Activated T-helper 17 cell treated with anti-CD3 and anti-CD28 coated beads, Interleukin-2, amount 50 U/mL, for 72 hours (primary cell): ENCODE data around the gene NFIX. TPM values are rescaled to one million over a fixed set of nuclear protein-coding genes. Genes with fewer than 3 reads are reported as not detected.

Source experiments
- ATAC-seq: fragments of 150-1000 bp; cut with Tn5 transposase; replicated peaks from 2 replicates; pipeline ENCODE4 v1.10.0; 2021; ENCODE audit warnings: mild to moderate bottlenecking, moderate library complexity
- H3K27ac Mint-ChIP-seq: one replicate; pipeline ENCODE4 v1.8.0; 2022; ENCODE audit warnings: mixed read lengths
- H3K27me3 Mint-ChIP-seq: one replicate; pipeline ENCODE4 v1.8.0; 2022; ENCODE audit warnings: mixed read lengths
- H3K36me3 Mint-ChIP-seq: one replicate; pipeline ENCODE4 v1.8.0; 2022; ENCODE audit warnings: low read depth, mild to moderate bottlenecking, mixed read lengths
- H3K4me1 Mint-ChIP-seq: one replicate; pipeline ENCODE4 v1.8.0; 2022; ENCODE audit warnings: mixed read lengths
- H3K4me3 Mint-ChIP-seq: one replicate; pipeline ENCODE4 v1.8.0; 2022; ENCODE audit warnings: mild to moderate bottlenecking, mixed read lengths
- H3K9me3 Mint-ChIP-seq: one replicate; pipeline ENCODE4 v1.8.0; 2022; ENCODE audit warnings: mixed read lengths
- total RNA-seq, 2 donors: library from RNA; stranded (reverse); gene quantifications; one replicate each; pipeline ENCODE4 v1.2.3, GENCODE V29; 2022

The NFIX gene
- total RNA-seq, 2 donors from 2014 or later = 0.43 to 1.1 TPM

DNA sequence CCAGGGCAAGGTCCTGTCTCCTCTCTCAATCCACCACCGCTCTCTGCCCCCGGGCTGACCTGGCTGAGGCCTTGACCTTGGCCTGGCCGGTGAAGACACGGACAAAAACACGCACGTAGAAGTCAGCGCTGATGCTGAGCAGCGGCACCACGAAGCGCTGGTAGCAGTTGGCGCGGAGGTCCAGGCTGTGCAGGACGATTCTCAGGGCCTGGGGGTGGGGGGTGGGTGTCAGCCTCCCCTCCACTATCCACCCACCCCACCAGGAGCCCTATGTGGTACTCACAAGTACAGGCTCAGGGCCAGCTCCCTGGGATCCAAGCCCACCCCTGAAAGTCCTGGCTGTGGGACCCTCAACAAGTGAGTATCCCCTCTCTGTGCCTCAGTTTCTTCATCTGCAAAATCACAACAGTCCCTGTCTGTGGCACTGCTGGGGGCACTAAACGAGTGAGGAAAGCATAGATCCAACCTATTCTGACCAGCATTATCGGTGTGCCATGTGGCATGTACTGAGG lies 114.9 kb downstream of the NFIX start:
- Mint-ChIP-seq H3K9me3 (no peaks in the 10 kb centered on the region), H3K36me3 (peaks cover 77% of the 10 kb centered on the region)

DNA sequence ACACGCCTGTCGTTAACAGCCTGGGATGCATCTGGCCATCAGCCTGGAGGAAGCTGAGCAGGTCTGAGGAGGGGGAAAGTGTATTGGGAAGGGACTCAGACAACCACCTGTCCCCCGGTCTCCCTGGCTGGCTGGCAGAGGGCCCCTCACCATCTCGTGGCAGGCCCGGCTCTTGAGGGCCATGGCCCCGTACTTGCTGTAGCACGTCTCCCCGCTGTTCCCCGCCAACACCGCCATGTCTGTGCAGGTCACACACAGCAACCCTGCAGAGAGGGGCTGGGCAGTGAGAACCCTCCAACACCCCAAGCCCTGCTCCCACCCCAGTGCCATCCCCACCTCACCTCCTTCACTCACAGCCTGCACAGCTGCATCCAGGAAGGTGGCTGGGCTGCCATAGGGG lies 117.3 kb downstream of the NFIX start:
- no peak overlapping the region for H3K4me3 Mint-ChIP-seq
- peaks cover 84% of the 10 kb centered on the region for H3K36me3 Mint-ChIP-seq
- H3K27me3 Mint-ChIP-seq = no peaks in the 10 kb centered on the region
- H3K9me3 Mint-ChIP-seq = no peaks in the 10 kb centered on the region
- ATAC-seq = no peak
- H3K4me1 Mint-ChIP-seq = no peaks in the 10 kb centered on the region
- no peak overlapping the region for H3K27ac Mint-ChIP-seq

More for the DNA sequence above, 114.9 kb downstream of the NFIX start:
- no peak for ATAC-seq
- Mint-ChIP-seq H3K4me3 (no peak overlapping the region), H3K4me1 (no peaks in the 10 kb centered on the region), H3K27ac (no peak overlapping the region), H3K27me3 (no peaks in the 10 kb centered on the region)

DNA sequence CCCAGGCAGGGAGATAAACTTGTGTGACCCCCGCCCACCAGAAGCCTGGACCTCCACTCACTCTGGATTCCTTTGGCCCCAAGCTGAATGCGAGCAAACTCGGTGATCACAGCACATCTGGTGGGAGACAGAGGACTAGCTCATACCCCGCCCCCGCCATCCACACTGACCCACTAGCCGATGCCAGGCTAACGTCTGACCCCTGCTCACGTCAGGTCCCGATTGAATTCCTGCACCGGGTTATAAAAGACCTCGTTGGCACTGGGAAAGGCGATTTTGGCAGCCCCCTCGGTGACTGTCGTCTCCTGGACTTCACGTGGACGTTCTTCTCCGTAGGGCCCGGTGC lies 120.6 kb downstream of the NFIX start:
- no peak for ATAC-seq
- H3K36me3 Mint-ChIP-seq = peaks cover 74% of the 10 kb centered on the region
- peaks cover 12% of the 10 kb centered on the region for H3K4me1 Mint-ChIP-seq
- no peaks in the 10 kb centered on the region for H3K27me3 Mint-ChIP-seq
- H3K4me3 Mint-ChIP-seq = peak overlapping the region; percentile 86
- peak overlapping the region; percentile 85 for H3K27ac Mint-ChIP-seq
- no peaks in the 10 kb centered on the region for H3K9me3 Mint-ChIP-seq

DNA sequence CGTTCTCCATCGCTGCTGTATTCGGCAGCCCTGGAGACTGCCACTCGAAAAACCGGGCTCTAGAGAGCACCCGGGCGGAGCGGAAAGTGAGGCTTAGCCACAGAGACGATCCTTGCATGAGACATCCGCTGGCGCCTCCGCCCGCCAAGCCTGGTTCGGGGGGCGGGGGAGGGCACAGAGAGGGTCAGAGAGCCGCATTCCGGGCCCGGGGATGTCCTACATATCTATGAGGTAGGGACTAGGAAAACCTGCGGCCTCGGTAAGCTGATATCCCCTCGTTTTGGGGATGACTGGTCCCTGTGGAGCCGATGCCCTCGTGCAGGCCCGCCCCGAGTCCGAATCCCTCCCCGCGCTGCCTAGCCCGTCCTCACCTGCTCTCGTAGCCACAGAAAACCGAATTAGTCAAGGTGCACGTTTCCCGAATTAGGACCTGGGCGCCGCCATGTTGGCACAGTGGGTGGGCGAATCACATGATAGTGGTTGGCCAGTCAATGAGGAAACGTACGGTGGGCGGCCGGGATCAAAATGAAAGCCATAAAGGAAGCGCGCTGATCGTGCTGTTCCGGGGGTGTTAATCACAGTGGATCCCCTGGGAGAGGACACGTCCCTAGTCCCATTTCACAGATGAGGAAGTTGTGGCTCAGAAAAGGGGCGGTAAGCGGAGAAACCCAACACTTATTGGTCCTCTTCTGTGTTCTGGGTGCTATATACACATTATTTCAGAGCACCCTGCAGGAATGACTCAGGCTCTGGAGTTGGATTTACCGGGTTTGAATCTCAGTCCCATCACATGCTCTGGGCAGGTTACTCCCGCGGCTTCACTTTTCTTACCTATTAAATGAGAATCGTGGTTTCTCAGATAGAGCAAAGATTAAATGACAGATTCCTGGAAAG lies 121.3 kb downstream of the NFIX start, which contains the start of gene TRMT1:
Gene TRMT1 (minus strand): TSS at position 459 of the 894 bp plus-strand sequence. CDS start 341 bp downstream, at position 118.
- peaks cover 17% of the 10 kb centered on the region for H3K4me1 Mint-ChIP-seq
- H3K27ac Mint-ChIP-seq = peak within 1 kb of the TSS; percentile 85
- H3K36me3 Mint-ChIP-seq = peaks cover 78% of the 10 kb centered on the region
- H3K4me3 Mint-ChIP-seq = peak within 1 kb of the TSS; percentile 86
- ATAC-seq = peak; percentile 67
- no peaks in the 10 kb centered on the region for H3K9me3 Mint-ChIP-seq
- no peaks in the 10 kb centered on the region for H3K27me3 Mint-ChIP-seq

DNA sequence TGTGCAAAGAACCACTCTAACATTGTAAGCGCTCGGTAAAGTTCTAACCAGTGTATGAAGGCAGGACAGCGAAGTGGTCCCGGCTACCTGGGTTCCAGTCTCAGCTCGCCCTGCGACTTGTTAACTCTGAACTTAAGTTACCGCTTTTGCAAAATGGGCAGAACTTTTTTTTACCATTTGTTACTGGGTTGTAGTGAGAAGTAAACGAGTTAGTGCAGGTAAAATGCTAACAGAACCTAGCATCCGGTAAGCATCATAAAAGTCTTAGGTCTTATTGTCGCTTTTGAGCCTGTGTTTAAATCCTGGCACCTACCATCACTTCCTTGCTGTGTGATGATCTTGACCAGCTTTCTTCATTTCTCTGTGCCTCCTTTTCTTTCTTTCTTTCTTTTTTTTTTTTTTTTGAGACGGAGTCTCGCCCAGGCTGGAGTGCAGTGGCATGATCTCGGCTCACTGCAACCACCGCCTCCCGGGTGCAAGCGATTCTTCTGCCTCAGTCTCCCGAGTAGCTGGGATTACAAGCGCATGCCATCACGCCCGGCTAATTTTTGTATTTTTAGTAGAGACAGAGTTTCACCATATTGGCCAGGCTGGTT lies 122.0 kb downstream of the NFIX start:
- Mint-ChIP-seq H3K27me3 (no peaks in the 10 kb centered on the region), H3K36me3 (peaks cover 78% of the 10 kb centered on the region), H3K4me1 (peaks cover 23% of the 10 kb centered on the region), H3K4me3 (peak overlapping the region; percentile 86), H3K9me3 (no peaks in the 10 kb centered on the region), H3K27ac (peak overlapping the region; percentile 85)
- ATAC-seq = no peak

DNA sequence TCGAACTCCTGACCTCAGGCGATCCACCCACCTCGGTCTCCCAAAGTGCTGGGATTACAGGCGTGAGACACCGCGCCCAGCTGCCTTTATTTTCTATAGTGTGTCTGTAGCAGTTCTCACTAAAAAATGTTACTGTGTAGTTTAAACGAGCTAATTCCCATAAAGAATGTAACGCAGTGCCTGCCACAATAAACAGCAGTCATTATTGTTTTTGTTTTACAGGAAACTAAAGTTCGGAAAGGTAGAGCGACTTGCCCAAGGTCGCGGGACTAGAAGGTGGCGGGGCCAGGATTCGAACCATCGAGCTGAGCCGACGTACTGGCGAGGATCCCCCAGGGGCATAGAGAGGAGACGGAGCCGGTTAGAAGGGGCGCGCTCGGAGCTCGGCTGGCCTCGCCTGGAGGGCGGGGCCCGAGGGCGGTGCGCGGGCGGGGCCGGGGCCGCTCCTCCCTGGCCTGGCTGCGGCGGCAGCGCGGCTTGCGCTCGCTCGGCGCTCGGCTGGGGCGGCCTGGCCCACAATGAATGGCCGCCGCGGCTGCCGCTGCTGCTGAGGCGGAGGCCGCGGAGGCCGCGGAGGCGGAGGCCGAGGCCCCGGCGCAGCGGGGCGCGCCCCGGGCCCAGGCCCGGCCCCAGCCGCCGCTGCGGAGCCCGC lies 122.6 kb downstream of the NFIX start, which contains the start of gene NACC1:
Gene NACC1 (plus strand): TSS at position 493 of the 652 bp plus-strand sequence. CDS start 16,944 bp downstream, outside the sequence.
- peak within 1 kb of the TSS; percentile 86 for H3K4me3 Mint-ChIP-seq
- H3K9me3 Mint-ChIP-seq = no peaks in the 10 kb centered on the region
- peaks cover 29% of the 10 kb centered on the region for H3K4me1 Mint-ChIP-seq
- H3K36me3 Mint-ChIP-seq = peaks cover 78% of the 10 kb centered on the region
- no peaks in the 10 kb centered on the region for H3K27me3 Mint-ChIP-seq
- H3K27ac Mint-ChIP-seq = peak within 1 kb of the TSS; percentile 85
- ATAC-seq = peak; percentile 75

DNA sequence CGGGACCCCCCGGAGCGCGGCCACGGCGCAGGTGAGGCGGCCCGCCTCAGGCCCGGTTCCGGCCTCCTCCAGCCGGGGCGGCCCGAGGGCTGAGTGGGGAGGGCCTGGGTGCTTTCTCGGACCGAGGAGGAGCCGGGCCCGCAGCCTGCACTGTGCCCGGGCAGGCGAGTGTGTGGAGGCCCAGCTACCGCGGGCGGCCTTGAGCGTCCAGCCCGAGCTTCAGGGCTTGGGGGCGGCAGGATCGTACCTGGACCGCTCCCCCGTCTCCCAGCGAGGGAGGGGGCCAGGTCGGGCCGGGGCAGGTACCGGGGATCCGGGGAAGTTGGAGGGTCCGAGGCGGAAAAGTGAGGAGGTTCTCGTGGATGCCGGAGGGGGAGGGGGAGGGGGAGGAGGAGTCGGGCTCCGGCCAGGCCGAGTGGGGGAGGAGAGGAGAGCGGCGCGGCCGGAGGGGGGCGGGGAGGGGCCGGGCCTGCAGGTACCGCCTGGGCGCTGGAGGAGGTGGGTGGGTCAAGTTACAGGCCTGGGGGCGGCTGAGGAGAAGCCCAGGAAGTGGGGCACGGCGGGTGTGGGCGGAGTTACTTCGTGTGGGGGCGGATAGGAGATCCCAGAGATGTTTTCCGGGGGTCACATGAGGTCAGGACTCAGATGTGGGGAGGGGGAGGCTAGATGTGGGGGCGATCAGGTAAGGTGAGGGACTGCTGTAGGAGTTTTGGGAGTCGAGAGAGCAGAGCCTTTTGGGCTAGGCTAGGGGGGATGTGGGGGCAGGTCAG lies 123.3 kb downstream of the NFIX start:
- Mint-ChIP-seq H3K36me3 (peaks cover 77% of the 10 kb centered on the region), H3K27me3 (no peaks in the 10 kb centered on the region), H3K9me3 (no peaks in the 10 kb centered on the region), H3K27ac (peak overlapping the region; percentile 63), H3K4me3 (peak overlapping the region; percentile 80), H3K4me1 (peaks cover 33% of the 10 kb centered on the region)
- peak; percentile 4 for ATAC-seq

DNA sequence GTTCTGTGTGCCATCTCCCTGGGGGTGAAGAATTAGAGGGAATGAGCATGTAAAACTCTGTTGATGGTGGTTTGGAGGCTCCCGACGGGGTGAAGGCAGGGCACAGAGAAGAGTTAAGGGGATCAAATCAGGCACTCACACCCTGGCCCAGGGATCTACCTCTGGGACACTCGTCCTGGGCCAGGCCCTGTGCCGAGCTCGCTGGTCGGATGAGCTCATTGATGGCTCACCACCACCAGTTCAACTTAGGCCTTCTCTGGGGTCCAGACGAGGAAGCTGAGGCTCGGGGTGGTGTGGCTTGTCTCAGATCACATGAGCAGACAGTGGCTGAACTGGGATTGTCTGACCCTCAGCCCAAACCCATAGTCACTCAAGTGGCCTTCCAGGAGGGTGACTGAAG lies 124.4 kb downstream of the NFIX start:
- Mint-ChIP-seq H3K4me3 (peak overlapping the region; percentile 80), H3K4me1 (peaks cover 33% of the 10 kb centered on the region), H3K27ac (peak overlapping the region; percentile 63), H3K9me3 (no peaks in the 10 kb centered on the region), H3K36me3 (peaks cover 74% of the 10 kb centered on the region), H3K27me3 (no peaks in the 10 kb centered on the region)
- no peak for ATAC-seq

DNA sequence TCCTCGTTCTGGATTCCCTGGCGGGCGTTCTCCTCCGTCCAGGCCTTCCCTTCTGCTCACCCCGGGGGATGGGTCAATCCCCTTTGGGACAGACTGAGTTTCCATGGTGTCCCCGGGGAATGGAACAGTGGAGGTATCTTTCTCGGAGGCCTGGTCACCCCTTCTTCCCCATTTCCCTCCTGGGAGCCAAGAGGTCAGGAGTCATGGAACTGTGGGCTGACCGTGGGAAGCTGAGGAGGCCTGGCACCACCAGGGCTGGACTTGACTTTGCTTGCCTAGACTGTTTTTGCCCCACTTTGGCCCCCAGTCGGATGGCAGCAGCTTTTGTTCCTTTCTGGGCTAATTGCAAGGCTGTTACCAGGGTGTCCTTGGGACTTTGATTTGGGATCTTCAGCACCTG lies 124.8 kb downstream of the NFIX start:
- H3K27ac Mint-ChIP-seq = no peak overlapping the region
- no peaks in the 10 kb centered on the region for H3K27me3 Mint-ChIP-seq
- ATAC-seq = no peak
- no peaks in the 10 kb centered on the region for H3K9me3 Mint-ChIP-seq
- peaks cover 74% of the 10 kb centered on the region for H3K36me3 Mint-ChIP-seq
- peaks cover 33% of the 10 kb centered on the region for H3K4me1 Mint-ChIP-seq
- peak overlapping the region; percentile 80 for H3K4me3 Mint-ChIP-seq

DNA sequence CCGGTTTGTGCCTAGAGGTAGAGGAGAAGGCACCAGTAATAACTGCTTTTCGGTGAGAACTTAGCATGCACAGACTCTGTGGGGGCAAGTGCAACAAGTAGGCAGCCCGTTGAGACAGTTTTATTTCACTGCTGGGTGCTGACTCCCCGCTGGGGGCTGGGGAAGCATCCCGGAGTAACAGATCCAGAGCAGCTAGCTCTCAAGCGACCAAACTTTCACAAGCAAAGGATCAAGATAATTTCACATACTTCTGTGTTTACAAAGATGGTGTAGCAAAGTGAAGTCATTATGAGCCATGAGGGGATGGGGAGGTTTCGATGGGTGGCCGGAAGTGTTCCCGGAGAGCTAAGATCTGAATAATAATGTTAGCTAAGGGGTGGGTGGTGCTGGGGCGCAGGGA lies 125.5 kb downstream of the NFIX start:
- Mint-ChIP-seq H3K36me3 (peaks cover 73% of the 10 kb centered on the region), H3K4me1 (peaks cover 33% of the 10 kb centered on the region), H3K4me3 (peak overlapping the region; percentile 80)

DNA sequence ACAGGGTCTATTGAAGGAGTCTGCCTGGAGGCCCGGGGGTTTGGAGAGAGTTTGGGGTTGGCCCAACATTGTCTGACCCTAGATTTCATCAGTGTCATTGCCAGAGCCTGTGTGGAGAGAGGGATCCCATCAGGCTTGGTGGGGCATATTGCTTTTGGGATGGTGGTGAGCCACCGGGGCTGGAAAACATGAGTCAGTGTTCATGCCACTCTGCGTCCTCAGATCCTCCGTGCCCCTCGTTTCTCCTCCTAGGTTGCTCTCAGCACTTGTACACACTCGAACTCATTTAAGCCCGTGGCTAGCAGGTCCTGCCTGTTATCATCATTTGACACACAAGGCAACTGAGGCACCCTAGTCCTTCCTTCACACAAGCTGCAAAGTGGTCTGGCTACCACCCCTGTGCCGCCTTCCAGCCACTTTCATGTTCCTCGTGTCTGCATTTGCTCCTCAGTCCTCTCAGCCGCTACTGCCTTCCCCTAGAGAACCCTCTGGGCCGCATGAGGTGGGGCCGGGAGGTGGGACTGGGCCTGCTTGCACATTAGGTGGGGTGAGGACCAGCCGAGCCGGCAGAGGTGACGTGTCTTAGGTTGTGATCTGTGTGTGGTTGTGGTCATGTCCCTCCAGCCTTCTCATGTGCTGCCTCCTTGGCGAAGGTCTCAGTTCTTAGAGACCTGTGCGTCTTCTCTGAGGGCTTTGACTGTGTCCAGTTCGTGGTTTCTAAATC lies 126.4 kb downstream of the NFIX start:
- peak overlapping the region; percentile 80 for H3K4me3 Mint-ChIP-seq
- no peaks in the 10 kb centered on the region for H3K9me3 Mint-ChIP-seq
- peaks cover 75% of the 10 kb centered on the region for H3K36me3 Mint-ChIP-seq
- peak; percentile 45 for ATAC-seq
- H3K27ac Mint-ChIP-seq = peak overlapping the region; percentile 92
- no peaks in the 10 kb centered on the region for H3K27me3 Mint-ChIP-seq
- peaks cover 33% of the 10 kb centered on the region for H3K4me1 Mint-ChIP-seq

More for the DNA sequence above, 125.5 kb downstream of the NFIX start:
- H3K9me3 Mint-ChIP-seq = no peaks in the 10 kb centered on the region
- no peaks in the 10 kb centered on the region for H3K27me3 Mint-ChIP-seq
- peak overlapping the region; percentile 92 for H3K27ac Mint-ChIP-seq
- no peak for ATAC-seq

DNA sequence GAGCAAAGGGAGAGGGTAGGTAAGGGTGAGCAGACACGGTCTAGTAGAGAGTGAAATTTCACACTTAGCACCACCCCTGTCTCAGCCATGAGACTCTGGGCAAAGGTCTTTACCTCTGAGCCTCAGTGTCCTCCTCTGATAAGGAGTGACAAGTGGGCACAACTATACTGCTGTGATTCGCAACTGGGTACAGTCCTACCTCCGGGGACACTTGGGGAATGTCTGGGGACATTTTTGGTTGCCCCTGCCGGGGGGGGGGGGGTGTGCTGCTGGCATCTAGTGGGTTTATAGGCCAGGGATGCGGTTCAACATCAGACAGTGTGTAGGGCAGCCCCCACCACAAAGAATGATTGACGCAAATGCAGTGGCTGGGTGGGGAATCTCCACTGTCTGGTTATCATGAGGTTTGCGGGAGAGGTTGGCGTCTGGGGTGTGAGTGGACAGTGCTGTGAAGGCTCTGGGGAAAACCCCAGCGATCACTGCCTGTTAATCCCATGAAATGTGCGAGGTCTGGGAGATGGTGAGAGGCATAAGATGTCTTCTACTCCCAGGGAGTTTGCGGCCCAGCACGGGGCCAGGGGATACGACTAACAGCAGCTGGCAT lies 127.1 kb downstream of the NFIX start:
- peak; percentile 16 for ATAC-seq
- Mint-ChIP-seq H3K27ac (peak overlapping the region; percentile 92), H3K4me1 (peaks cover 33% of the 10 kb centered on the region), H3K4me3 (peak overlapping the region; percentile 80), H3K9me3 (no peaks in the 10 kb centered on the region), H3K27me3 (no peaks in the 10 kb centered on the region), H3K36me3 (peaks cover 75% of the 10 kb centered on the region)
